GM21717 (cell line): ENCODE data around the gene SMARCD2.
A peak's percentile ranks its signal among the peaks of the same experiment; 100 is the strongest.
"Not testable (repeated sequence)": the region's sequence is repeated elsewhere in the genome, so short reads cannot be mapped to it uniquely, and the experiment has no call there.

Experiments used
- ATAC-seq: cut with Tn5 transposase; IDR thresholded peaks from one replicate; pipeline ENCODE4 v1.9.1; 2021; ENCODE audit warnings: mild to moderate bottlenecking, moderate library complexity; ENCODE audit not compliant: unreplicated experiment

SMARCD2 gene

DNA sequence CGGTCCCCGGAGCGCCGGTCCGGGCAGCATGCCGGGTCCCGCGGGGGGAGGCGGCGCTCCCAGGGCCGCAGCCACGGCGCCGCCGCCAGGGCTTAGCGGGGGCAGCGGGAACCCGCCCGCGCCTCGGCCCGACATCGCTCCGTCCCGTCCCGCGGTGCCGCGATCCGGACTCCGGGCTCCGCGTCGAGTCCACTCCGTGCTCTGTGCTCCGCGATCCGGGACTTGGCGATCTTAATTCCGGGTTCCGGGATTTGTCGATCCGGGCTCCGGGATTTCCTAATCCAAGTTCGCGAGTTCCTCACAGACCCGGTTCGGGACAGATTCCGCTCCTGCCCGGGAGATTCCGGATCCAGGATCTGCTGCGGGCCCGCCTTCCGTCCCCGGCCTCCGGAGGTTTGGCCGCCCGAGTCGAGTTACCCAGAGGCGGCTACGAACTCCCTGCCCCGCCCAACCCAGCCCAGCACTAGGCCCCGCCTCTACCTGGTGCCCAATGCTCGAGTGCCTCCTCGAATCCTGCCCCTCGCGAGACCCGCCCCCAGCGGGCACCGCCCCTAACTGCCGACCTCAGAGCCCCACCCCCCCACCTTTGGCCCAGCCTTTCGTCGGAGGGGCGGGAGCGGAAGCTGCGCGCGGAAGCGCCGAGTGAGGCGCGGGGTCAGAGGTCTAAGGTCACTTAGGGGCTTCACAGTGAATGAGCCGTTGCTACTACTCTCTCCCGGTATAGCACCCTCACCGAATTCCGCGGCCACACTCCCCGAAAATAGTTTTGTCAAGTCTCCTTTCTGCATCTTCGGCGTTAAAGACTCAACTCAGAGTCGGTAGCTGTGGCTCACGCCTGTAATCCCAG lies at the start of gene SMARCD2:
Gene SMARCD2 (minus strand): TSS at position 146 of the 847 bp plus-strand sequence. CDS start 11 bp downstream, at position 135.
- peak; percentile 74 for ATAC-seq

DNA sequence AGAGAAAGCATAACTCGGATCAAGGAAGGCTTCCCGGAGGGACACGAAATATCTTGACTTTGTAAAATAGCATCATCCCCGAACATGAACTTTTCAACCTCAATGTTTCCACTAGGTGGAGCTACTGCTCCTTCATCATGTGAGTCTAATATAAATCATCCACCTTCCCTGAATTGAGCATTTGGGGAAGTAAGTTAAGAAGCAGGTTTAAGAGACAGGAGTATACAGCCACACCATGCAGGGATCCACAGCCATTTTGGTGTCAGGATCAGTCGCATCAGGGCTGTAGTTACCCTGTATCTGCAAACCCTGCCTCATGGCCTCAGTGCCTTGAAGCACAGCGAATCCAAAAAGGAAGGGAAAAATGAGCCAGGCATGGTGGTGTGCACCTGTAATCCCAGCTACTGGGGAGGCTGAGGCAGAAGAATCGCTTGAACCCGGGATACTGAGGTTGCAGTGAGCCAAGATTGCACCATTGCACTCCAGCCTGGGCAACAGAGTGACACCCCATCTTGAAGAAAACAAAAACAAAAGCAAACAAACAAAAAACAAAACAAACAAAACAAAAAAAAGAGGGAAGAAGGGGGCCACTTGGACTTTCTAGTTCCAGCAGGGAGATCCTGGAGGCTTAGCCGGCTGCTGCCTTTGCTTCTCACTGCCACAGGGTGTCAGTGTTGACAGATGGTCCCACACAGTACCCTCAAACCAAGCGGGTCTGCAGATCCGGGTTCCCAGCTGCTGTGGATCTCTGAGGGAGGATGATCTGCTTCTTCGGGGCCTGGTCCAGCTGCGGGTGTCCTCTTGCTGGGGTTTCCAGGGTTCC lies 46.8 kb upstream of the SMARCD2 start:
- not testable (repeated sequence) for ATAC-seq

DNA sequence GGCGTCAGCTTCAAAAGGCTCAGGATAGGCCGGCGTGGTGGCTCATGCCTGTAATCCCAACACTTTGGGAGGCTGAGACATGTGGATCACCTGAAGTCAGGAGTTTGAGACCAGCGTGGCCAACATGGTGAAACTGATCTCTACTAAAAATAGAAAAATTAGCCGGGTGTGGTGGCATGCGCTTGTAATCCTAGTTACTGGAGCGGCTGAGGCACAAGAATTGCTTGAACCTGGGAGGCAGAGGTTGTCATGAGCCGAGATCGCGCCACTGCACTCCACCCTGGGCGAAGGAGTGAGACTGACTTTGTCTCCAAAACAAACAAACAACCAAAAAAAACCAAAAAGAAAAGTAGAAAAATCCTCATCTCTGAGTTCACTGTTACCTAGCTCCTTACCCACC lies 42.6 kb upstream of the SMARCD2 start:
- not testable (repeated sequence) for ATAC-seq

DNA sequence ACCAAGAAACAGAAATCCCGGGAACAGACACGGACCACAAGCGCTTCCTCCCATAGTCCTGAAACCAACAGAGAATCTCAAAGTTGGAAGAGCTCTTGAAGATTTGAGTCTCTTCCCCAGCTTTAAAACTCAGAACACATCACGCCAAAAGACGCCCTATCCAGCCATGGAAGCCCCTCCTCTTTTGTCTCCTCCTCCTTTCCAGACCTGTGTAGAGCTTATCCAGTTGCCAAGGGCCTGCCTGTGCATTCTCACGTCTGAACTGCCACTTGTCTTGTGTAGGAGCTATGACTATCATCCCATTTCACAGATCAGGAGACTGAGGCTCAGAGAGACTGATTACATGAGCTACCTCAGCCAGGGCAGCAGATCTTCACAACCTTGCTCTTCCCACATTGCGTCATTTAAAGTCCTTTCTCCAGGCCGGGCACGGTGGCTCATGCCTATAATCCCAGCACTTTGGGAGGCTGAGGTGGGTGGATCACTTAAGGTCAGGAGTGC lies 40.2 kb upstream of the SMARCD2 start:
- ATAC-seq, result not testable (repeated sequence)

DNA sequence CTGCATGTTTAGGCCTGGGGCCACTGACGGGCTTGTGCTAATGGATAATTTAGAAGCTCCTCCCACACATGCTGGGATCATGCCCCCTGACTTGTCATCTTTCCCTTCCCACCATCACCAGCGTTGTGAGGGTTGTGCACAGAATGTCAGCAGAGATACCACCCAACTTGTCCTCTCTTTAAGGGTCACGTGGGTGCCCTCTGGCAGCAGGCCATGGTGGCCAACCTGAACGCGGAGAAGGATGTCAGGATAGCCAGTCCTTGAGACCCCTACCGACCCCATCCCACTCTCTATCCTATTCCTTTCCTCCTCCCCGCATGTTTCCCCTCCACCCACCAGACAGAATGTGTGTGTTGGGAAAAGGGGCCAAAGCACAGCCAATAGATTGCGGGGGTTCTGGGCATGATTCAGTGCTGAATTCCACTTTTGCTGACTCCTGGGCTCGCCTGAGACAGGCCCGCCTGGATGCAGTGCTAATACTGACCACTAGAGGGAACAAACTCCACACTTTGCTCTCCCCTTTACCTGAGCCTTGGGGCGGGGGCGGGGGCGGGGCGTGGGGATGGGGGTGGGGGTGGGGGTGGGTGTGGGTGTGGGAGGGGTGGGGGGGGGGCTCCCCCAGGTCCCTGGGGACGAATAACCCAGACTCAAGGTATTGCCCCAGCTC lies 39.6 kb upstream of the SMARCD2 start, which contains the start of gene GH2:
Gene GH2 (minus strand): TSS at position 10 of the 667 bp plus-strand sequence. CDS start 143 bp downstream, outside the sequence.
- ATAC-seq, result no peak

DNA sequence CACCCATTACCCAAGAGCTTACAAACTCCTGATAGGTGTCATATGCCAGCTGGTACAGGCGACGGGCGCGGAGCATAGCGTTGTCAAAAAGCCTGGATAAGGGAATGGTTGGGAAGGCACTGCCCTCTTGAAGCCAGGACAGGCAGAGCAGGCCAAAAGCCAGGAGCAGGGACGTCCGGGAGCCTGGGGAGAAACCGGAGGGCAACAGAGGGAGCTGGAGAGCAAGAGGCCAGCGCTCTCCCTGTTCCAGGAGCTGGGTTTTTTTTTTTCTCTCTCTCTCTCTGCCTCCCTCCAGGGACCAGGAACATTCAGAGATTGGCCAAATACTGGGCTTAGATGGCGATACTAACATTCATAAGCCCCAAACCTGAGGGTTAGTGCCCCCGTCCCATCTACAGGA lies 38.9 kb upstream of the SMARCD2 start:
- not testable (repeated sequence) for ATAC-seq

DNA sequence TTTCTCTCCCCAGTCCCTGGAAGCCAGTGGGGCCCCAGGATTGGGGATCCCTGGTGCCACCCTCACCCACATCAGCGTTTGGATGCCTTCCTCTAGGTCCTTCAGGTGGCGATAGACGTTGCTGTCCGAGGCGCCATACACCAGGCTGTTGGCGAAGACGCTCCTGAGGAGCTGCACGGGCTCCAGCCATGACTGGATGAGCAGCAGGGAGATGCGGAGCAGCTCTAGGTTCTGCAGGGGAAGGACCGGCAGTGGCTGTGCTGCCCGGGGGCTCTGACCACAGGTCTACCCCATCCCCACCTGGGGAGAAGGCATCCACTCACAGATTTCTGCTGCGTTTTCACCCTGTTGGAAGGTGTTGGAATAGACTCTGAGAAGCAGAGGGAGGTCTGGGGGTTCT lies 38.2 kb upstream of the SMARCD2 start:
- ATAC-seq, result no peak

DNA sequence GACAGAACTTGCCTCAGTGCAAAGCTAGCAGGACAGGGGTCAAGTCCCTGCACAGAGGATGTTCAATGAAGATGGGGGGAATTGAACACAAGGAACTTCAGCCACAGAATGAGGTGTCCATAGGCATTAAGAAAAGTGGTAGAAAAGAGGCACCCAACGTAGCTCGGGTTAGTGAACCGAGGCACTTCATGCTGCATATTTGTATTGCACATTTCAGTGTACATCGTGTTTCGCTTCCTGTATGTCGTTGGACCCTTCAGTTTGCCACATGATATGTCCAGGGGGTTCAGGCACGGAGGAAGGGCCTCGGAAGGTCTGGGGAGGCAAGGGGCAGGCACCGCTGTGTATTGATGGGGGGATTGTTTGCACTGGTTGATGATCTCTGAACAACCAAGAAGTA lies 35.9 kb upstream of the SMARCD2 start:
- not testable (repeated sequence) for ATAC-seq

DNA sequence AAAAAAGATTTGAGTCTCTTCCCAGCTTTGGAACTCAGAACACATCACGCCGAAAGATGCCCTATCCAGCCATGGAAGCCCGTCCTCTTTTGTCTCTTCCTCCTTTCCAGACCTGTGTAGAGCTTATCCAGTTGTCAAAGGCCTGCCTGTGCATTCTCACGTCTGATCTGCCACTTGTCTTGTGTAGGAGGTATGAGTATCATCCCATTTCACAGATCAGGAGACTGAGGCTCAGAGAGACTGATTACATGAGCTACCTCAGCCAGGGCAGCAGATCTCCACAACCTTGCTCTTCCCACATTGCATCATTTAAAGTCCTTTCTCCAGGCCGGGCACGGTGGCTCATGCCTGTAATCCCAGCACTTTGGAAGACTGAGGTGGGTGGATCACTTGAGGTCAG lies 32.2 kb upstream of the SMARCD2 start:
- not testable (repeated sequence) for ATAC-seq

DNA sequence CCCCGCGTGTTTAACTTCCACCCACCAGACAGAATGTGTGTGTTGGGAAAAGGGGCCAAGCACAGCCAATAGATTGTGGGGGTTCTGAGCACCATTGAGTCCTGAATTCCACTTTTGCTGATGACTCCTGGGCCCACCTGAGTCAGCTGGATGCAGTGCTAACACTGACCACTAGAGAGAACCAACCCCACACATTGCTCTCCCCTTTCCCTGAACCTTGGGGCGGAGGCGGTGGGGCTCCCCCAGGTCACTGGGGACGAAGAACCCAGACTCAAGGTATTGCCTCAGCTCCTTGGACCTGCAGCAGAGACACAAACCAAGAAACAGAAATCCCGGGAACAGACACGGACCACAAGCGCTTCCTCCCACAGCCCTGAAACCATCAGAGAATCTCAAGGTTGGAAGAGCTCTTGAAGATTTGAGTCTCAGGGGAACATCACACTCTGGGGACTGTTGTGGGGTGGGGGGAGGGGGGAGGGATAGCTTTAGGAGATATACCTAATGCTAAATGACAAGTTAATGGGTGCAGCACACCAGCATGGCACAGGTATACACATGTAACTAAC lies 31.7 kb upstream of the SMARCD2 start:
- ATAC-seq, result not testable (repeated sequence)

DNA sequence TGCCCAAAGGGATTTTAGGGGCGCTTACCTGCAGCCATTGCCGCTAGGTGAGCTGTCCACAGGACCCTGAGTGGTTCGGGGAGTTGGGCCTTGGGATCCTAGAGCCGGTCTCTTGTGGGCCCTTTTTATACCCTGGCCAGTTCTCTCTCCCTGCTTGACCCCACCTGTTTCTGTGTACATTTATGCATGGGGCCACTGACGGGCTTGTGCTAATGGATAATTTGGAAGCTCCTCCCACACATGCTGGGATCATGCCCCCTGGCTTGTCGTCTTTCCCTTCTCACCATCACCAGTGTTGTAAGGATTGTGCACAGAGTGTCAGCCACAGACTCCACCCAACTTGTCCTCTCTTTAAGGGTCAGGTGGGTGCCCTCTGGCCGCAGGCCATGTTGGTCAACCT lies 31.1 kb upstream of the SMARCD2 start, which contains the start of gene CSH2:
Gene CSH2 (minus strand): TSS at position 101 of the 400 bp plus-strand sequence. CDS start 63 bp downstream, at position 38.
- not testable (repeated sequence) for ATAC-seq

DNA sequence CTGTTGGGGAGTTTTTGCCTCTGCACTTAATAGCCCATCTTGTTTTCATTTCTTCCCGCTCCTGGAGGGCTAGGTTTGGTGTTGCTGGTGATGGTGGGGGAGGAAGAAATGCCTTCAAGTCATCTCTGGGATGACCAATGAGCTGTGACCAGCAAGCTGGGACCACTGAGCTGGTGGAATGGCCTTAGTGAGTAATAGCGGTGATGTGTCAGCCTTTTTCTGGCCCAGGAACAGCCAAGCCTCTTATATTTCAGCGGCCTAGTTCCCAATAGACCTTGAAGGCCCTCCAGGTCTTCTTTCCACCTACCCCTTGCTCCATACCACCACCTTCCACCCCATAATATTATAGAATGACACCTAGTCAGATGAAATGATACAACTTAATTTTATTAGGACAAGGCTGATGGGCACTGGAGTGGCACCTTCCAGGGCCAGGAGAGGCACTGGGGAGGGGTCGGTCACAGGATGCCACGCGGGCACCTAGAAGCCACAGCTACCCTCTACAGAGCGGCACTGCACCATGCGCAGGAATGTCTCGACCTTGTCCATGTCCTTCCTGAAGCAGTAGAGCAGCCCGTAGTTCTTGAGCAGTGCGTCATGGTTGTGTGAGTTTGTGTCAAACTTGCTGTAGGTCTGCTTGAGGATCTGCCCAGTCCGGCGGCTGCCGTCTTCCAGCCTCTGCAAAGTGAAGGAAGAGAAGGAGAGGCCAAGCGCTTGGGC lies 29.3 kb upstream of the SMARCD2 start:
- not testable (repeated sequence) for ATAC-seq

DNA sequence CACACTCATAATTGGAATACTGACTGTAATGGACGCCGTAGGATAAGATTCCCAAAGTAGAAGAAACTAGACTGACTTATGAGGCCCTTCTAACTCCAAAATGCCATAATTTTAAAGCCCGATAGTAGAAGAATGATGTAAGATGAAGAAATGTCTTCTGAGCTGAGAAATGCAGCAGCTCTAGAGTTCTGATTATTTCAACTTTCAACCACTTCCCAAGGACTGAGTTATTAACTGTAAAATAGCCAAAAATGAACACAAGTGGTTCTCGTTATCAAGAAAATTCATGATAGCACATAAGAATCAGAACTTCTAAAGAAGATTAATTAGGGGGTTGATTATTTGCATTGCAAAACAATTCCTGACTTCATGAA lies 27.8 kb upstream of the SMARCD2 start:
- not testable (repeated sequence) for ATAC-seq

DNA sequence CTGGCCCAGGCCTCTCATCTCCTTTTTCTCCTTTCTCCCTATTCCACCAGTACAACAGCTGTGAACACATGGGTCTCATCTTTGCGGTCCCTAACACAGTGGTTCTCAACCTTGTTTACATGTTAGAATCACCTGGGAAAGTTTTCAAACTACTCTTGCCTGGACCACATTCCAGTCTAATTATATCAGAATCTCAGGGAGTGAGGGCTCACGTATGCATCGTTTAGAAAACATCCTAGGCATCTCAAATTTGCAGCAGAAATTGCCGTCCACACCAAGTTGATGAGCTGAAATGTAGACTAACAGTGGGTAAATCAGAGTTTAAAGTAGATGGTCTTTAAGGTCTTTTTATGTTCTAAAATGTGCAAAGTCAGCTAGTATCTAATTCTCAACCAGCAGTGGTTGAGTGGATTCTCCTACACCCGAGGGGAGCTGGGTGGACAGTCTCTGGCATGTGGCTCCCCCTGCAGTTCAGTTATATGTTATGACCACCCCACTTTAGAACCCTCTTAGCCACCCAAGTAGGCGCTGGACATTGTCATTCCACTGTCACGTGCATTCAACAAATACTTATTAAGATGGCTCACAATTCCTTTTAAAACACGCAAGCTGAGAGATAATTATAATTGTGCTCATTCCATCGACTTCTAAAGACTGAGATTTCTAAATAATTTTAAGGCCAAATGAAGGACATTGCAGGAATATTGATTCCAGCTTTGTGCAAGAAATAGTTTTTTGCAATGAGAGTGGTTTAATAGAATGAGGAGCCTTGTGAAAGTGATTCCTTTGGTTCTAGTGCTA lies 27.2 kb upstream of the SMARCD2 start:
- ATAC-seq, result not testable (repeated sequence)

DNA sequence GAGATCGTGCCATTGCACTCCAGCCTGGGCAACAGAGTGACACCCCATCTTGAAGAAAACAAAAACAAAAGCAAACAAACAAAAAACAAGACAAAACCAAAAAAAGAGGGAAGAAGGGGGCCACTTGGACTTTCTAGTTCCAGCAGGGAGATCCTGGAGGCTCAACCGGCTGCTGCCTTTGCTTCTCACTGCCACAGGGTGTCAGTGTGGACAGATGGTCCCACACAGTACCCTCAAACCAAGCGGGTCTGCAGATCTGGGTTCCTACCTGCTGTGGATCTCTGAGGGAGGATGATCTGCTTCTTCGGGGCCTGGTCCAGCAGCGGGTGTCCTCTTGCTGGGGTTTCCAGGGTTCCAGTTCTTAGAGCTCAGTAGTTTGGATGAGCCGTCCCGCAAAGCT lies 24.1 kb upstream of the SMARCD2 start:
- not testable (repeated sequence) for ATAC-seq

DNA sequence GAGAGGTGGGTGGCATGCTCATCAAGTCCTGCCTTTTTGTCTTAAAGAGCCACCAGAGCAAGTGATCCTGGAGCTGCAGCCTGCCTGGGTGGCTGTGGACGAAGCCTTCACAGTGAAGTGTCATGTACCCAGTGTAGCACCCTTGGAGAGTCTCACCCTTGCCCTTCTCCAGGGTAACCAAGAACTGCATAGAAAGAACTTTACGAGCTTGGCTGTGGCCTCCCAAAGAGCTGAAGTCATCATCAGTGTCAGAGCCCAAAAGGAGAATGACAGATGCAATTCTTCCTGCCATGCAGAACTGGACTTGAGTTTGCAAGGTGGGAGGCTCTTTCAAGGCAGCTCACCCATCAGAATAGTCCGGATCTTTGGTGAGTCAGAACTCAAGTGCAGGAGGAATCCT lies 16.8 kb upstream of the SMARCD2 start:
- ATAC-seq, result no peak

DNA sequence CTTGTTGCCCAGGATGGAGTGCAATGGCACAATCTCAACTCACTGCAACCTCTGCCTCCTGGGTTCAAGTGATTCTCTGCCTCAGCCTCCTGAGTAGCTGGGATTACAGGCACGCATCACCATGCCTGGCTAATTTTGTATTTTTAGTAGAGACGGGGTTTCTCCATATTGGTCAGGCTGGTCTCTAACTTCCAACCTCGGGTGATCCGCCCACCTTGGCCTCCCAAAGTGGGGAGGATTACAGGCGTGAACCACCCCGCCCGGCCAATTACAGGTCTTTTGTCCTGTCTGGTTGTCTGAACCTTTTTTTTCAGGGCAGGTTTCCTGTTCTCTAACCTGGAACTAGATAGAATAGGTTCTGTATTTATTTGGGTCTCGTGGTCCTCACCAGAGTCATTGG lies 13.9 kb upstream of the SMARCD2 start:
- ATAC-seq, result not testable (repeated sequence)

DNA sequence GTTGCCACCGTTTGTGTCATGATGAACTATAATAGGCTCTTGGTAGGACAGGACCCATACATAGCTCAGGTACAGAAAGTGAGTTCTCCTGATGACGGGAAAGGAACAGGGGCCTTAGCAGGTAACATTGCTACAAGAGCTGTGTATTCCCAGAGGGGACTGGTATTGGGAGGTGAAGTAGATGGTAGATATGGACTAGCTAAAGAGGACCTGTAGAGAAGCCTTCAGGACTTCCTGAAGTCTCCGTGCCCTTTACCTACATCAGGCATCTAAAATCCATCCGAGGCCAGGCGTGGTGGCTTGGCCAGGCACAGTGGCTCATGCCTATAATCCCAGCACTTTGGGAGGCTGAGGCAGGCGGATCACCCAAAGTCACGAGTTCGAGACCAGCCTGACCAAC lies 12.7 kb upstream of the SMARCD2 start:
- ATAC-seq, result no peak

DNA sequence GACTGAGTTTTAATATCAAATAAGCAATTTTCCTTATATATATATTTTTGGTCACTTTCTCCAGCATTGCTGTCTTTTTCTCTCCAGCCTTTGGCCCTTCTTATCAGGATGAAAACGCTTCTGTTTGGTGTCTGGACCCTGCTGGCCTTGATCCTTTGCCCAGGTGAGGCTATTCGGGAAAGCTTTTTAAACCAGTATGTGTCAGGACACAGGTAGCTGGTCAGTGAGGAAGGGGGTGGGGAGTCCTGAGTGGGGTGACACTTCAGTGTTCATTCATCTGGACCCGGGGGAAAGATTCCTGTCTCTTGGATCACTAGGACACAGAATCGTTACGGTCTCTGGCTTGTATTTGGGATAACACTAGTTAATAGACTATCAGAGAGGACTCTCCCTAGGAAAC lies 12.2 kb upstream of the SMARCD2 start:
- no peak for ATAC-seq
